Endometrial microvascular endothelial cells (primary cell): ENCODE results near the gene MAGI1. TPM values are rescaled to one million over a fixed set of nuclear protein-coding genes. Genes with fewer than 3 reads are reported as not detected.

Source experiments
- in situ Hi-C: cut with HindIII; loops from 2 replicates; pipeline ENCODE4 v1.10.0; 2017; ENCODE audit warnings: low sequenced_read_pairs, low pct_unique_long_range_greater_than_20kb; ENCODE audit errors: inconsistent ontology term
- total RNA-seq: library from RNA; depleted of rRNA; stranded (reverse); fragments of >200 nt; gene quantifications from one replicate; pipeline ENCODE4 v1.2.3, GENCODE V29; 2015; ENCODE audit errors: inconsistent ontology term

The MAGI1 gene
- total RNA-seq, 1 donor from 2014 or later: 9.1 TPM

GRCh38 chr3:65343736-65344135 lies 695.0 kb downstream of the MAGI1 start:
- in situ Hi-C loops: no loop called here

DNA sequence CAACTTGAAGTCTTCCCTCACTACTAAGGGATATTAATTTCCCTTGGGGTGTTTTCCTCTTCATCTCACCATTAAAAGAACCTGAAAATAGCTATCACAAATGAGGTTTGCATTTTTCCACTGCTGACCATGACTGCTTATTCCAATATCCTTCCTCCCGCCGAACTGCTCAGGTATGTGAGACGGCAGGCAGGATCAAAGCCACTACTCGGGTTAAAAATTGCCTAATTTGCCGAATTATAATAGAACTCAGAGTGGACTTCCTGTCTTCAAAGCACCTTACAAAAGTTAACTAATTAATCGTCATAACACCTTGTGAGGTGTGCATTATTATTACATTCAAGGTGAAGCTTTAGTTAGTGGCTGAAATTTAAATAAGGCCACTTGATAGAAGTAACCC lies 695.7 kb downstream of the MAGI1 start:
- in situ Hi-C loops: no loop called here

DNA sequence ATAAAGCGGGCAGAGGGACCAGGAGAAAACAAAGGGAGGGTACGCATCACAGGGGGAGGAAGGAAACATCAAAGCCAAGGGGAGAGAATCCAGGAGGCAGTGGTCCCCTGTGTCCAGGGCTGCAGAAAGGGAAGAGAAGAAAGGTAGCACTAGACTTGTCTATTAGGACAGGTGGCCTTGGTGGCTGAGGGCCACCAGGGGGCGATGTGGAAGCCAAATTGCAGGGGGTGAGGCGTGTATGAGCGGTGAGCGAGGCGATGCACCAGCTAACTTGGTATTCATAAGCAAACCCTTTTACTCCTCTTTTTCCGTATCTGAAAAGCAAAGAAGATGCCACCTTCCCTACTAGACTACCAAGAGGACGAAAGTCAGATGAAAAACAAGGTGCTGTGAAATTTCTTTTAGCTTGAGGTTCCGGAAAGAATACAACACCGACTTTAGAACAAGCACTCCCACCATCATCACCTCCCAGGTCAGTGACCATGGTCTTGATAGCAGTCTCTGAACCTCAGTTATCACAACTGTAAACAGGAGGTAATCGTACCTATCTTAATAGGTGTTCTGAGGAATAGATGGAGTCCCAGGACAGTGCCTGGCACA lies 696.5 kb downstream of the MAGI1 start:
- in situ Hi-C loops: no loop called here

DNA sequence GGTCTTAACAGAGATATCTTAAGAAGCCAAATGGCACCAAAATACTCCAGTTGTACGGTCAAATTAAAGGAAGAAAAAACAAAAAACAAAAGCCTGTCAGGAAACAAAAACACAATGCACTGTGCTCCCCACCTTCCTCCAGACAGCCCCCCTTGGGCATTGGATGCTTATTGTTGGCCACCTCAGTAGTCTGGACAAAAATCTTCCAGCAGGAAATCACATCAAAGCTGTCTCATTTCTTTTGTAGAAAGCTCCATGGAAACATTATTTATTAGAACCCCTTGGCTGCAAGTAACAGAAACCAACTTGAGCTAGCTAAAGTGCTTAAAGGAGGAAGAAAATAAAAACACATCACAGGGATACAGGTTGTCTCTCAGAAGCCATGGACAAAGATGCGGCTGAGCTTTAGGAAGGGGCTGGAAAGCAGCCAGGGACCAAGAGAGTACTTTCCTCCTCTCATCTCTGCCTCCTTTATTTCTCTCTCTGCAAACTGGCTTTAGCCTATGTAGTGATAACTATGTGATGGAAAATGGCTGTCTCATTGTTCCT lies 699.5 kb downstream of the MAGI1 start:
- in situ Hi-C loops: no loop called here

GRCh38 chr3:65338571-65338970 lies 700.1 kb downstream of the MAGI1 start:
- in situ Hi-C loops: no loop called here

DNA sequence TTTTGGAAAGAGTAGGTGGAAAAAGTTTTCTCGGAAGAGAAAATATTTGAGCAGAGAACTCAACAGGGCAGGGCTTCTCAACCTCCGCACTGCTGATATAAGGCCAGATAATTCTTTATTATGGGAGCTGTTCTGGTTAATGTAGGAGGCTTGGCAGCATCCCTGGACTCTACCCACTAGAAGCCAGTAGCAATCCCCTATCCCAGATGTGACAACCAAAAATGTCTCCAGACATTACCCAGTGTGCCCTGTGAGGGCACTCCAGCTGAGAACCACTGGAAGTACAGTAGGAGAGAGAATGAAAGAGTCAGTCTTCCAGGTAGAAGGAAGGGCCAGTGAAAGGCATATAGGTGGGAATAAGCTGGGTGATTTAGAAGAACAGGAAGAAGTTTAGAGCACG lies 703.1 kb downstream of the MAGI1 start:
- in situ Hi-C loops: no loop called here

- in situ Hi-C loops: no loop called here
Observed at GRCh38 chr3:65334045-65334665, 704.6 kb downstream of the MAGI1 start.

DNA sequence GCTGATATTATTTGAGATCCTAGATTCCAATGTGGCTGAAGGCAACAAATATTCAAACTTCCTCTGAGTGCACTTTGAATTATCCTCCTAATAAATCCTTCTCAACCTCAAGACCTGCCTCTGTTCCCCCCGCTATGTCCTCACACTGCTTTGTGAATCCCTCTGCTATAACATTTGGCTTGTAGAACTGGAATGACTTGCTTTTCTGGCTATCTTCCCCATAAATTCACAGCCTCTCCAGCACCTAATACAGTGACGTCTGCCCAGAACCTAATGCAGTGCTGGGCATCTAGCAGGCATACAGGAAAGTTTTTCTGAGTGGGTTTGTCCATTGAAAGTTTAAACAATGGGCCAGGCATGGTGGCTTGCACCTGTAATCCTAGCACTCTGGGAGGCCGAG lies 707.0 kb downstream of the MAGI1 start:
- in situ Hi-C loops: no loop called here

GRCh38 chr3:65330072-65330471 lies 708.6 kb downstream of the MAGI1 start:
- in situ Hi-C loops: no loop called here

- in situ Hi-C loops: no loop called here
Observed at GRCh38 chr3:65328148-65328547, 710.6 kb downstream of the MAGI1 start.

GRCh38 chr3:65326574-65326973 lies 712.1 kb downstream of the MAGI1 start:
- in situ Hi-C loops: no loop called here

DNA sequence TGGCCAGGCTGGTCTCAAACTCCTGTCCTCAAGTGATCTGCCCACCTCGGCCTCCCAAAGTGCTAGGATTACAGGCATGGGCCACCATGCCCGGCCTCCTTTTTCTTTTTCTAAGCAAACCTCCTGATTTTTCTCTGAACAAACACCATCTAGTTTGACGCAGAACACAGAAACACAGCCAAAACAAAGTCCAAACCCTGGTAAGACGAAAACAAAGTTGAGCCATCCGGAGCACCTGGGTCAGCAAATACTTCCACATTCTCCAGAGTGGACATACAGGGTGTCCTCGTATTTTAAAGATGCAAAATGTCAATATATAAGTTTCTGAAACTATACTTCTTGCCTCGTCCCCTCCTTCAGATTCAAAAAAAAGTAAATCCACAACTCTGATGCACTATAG lies 715.8 kb downstream of the MAGI1 start:
- in situ Hi-C loops: no loop called here

- in situ Hi-C loops: no loop called here
Observed at GRCh38 chr3:65318231-65318630, 720.5 kb downstream of the MAGI1 start.

DNA sequence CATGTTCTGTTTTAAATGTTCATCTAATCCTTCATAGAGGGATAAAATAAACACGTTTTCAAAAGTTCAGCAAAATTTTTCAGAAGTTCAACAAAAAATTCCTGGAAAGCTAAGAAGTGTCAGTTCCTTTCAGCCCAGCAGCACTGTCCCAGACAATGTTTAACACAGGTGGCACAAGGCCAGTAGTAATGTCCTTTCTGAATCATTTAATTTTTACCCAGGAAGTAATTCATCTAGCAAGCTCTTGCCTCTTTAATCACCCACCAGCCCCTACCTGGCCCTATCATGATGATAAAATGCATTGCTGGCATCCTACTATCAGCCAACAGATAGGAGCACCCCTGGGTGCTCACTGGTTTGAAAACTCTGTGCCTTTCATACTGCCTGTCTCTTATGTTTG lies 723.8 kb downstream of the MAGI1 start:
- in situ Hi-C loops: no loop called here

DNA sequence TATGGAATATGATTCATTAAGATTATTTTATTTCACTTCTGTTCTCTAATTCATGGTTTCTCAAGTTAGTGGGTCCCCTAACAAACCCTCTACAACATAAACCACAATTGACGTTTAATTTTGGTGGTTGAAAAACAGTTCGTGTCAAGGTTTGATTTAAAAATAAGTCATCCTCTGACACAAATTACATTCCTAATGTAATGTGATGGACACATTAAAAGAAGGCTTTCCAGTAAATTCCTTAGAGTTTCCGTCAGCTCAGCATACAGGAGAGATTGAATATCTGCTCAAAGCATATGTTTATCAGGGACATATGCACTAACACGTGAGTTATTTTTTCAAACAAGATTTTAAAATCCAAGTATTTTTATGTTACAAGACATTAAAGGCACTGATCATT lies 724.4 kb downstream of the MAGI1 start:
- in situ Hi-C loops: no loop called here

DNA sequence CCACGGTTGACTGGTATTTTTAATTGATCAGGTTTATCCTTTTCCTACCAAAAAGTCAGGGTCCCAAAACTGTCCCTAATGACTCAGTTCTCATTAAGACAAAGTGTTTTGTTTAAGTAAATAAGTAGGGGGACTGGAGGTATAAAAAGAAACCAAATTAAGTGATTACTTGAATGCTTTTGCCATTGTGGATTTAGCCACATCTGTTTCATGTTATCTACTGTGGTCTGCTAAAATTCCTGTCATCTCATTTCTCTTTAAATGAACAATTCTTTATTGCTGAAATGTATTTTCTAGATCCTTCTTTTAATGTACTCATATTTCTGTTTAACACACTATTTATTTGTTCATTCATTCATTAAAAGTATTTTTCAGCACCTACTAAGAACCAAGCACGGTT lies 725.1 kb downstream of the MAGI1 start:
- in situ Hi-C loops: no loop called here

DNA sequence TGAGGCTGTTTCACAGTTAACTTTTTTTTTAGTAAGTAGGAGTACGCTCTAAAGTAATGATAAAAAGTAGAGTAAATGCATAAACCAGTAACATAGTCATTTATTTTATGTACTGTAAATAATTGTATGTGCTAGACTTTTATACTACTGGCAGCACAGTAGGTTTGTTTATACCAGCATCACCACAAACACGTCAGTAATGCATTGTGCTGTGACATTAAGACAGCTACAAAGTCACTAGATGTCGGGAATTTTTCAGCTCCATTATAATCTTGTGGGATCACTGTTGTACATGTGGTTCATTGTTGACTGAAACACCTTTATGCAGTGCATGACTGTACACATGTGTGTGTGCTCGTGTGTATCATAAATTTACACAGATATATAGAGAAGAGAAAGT lies 732.9 kb downstream of the MAGI1 start:
- in situ Hi-C loops: no loop called here
